NCI-H2227 (cell line): ENCODE data around the gene TNFRSF18.

ENCODE experiments used
- DNase-seq: peaks from one replicate; lab custom pipeline; 2025; ENCODE audit not compliant: unreplicated experiment; lab: John Stamatoyannopoulos, UW

Gene TNFRSF18

GRCh38 chr1:1167398-1167821 lies 39.0 kb downstream of the TNFRSF18 start:
- DNase-seq = no peak

- DNase-seq = no peak
These were observed 39.6 kb downstream of the TNFRSF18 start for GRCh38 chr1:1166642-1167397.

GRCh38 chr1:1165900-1166421 lies 40.4 kb downstream of the TNFRSF18 start:
- no peak for DNase-seq

- DNase-seq = no peak
These were observed 40.9 kb downstream of the TNFRSF18 start for GRCh38 chr1:1165485-1165884.

GRCh38 chr1:1164701-1165451 lies 41.5 kb downstream of the TNFRSF18 start:
- no peak for DNase-seq

- DNase-seq = no peak
These were observed 42.1 kb downstream of the TNFRSF18 start for GRCh38 chr1:1164361-1164700.

- DNase-seq = no peak
These were observed 42.8 kb downstream of the TNFRSF18 start for GRCh38 chr1:1163538-1164070.

GRCh38 chr1:1162597-1163537 lies 43.5 kb downstream of the TNFRSF18 start:
- no peak for DNase-seq

GRCh38 chr1:1161683-1162079 lies 44.7 kb downstream of the TNFRSF18 start:
- no peak for DNase-seq

GRCh38 chr1:1161078-1161682 lies 45.2 kb downstream of the TNFRSF18 start:
- DNase-seq = no peak

GRCh38 chr1:1160281-1160930 lies 46.0 kb downstream of the TNFRSF18 start:
- DNase-seq = no peak

- DNase-seq = no peak
These were observed 48.3 kb downstream of the TNFRSF18 start for GRCh38 chr1:1157914-1158710.

- DNase-seq = no peak
These were observed 48.9 kb downstream of the TNFRSF18 start for GRCh38 chr1:1157426-1157913.

GRCh38 chr1:1157033-1157365 lies 49.4 kb downstream of the TNFRSF18 start:
- DNase-seq = no peak

- no peak for DNase-seq
These were observed 50.0 kb downstream of the TNFRSF18 start for GRCh38 chr1:1156140-1157032.

- no peak for DNase-seq
These were observed 51.1 kb downstream of the TNFRSF18 start for GRCh38 chr1:1155258-1155657.

GRCh38 chr1:1153874-1154273 lies 52.5 kb downstream of the TNFRSF18 start:
- no peak for DNase-seq
